Coronary artery (tissue), 2 donors: ENCODE measurements around the gene KIRREL3.
"Not testable (repeated sequence)": the region's sequence is repeated elsewhere in the genome, so short reads cannot be mapped to it uniquely, and the experiment has no call there.

Experiments
- DNase-seq: peaks from one replicate; pipeline ENCODE4 v3.0.0-alpha.2; 2017; ENCODE audit warnings: low spot score
- H3K27ac ChIP-seq, 2 donors: fragments of 200-600 bp; sonication (generic); one replicate each; pipeline ENCODE4 v1.5.1; 2016 to 2019
- H3K4me3 ChIP-seq: fragments of 200-600 bp; sonication (generic); 2 replicates; pipeline ENCODE4 v1.5.1; 2016; ENCODE audit warnings: mild to moderate bottlenecking, moderate library complexity
- TF ChIP-seq, protein P1 (sequence below): fragments of 200-600 bp; sonication (generic); IDR thresholded peaks from one replicate; pipeline ENCODE4 v1.5.1; 2019; ENCODE audit warnings: antibody characterized with exemption

KIRREL3 gene

DNA sequence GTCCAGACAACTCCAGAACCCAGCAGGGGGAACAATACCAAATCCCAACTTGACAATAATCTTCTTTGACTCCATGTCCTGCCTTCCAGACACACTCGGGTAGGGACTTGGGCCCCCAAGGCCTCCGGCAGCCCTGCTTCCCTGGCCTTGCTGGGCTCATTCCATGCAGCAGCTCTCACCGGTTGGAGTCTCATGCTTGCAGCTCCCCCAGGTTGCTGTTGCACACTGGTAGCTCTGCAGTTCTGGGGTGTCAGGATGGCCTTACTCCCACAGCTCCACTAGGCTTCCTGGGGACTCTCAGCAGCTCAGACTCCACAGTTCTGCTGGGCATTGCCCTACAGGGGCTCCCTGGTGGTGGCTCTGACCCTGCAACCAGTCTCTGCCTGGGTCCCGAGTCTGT lies 602.3 kb downstream of the KIRREL3 start:
- DNase-seq: no peak
- Histone ChIP-seq H3K27ac (peak overlapping the region in 1 of 2 donors; percentile 32), H3K4me3 (no peak overlapping the region)
- TF ChIP-seq, protein P1, sequence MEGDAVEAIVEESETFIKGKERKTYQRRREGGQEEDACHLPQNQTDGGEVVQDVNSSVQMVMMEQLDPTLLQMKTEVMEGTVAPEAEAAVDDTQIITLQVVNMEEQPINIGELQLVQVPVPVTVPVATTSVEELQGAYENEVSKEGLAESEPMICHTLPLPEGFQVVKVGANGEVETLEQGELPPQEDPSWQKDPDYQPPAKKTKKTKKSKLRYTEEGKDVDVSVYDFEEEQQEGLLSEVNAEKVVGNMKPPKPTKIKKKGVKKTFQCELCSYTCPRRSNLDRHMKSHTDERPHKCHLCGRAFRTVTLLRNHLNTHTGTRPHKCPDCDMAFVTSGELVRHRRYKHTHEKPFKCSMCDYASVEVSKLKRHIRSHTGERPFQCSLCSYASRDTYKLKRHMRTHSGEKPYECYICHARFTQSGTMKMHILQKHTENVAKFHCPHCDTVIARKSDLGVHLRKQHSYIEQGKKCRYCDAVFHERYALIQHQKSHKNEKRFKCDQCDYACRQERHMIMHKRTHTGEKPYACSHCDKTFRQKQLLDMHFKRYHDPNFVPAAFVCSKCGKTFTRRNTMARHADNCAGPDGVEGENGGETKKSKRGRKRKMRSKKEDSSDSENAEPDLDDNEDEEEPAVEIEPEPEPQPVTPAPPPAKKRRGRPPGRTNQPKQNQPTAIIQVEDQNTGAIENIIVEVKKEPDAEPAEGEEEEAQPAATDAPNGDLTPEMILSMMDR: no peak

DNA sequence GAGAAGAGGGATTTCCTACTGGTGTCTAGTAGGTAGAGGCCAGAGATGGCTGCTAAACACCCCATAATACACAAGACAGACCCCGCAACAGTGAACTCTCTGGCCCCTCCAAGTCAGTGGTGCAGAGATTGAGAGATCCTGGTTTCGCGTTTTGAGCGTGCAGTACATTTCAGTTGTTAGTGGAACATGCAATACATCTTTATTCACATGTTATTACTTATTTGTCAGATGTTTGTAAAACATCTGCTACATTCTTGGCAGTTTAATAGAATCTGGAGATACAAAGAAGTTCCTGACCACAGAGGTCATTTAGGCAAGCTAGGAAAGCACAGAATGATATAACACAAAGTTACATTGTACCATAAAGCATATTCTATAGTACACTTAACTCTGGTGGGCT lies 603.6 kb downstream of the KIRREL3 start:
- Histone ChIP-seq H3K27ac (peak overlapping the region in 1 of 2 donors; percentile 40), H3K4me3 (no peak overlapping the region)
- TF ChIP-seq, protein P1: no peak
- no peak for DNase-seq

DNA sequence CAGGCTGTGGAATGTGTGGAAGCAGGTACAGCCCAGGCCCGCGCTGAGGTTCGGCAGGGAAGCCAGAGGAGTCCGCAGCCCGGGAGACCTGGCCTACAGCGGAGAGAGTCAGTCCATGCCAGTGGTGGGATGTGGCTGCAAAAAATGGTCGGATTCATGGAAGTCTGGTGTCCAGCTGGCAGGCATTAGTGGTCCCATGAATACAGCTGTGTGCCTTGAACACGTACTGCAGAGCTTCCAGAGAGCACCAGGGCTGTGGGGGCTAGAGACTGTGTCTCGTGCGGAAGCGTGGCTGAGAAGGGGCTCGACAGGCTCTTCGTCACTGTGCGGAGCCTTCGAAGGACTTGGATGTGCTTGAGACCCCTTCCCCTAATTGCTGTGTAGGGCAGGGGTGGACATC lies 604.3 kb downstream of the KIRREL3 start:
- DNase-seq, H3K4me3 ChIP-seq: not testable (repeated sequence)
- H3K27ac ChIP-seq: peak overlapping the region in 1 of 2 donors; percentile 61

DNA sequence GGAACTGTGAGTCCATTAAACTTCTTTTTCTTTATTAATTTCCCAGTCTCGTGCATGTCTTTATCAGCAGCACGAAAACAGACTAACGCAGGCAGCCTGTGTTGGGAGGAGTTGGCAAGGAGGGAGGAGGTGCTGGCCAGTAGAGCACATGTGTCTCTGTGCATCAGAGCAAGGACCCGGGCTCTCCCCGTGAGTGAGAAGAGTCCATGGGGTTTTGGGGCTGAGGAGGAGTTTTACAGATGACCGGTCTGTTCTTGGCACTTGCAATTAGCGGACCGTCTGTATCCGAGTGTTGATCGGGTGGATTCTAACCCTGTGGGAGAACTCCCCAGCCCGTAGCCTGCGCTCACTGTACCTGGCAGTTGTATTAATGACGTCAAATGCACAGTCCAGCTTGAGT lies 604.8 kb downstream of the KIRREL3 start:
- H3K27ac ChIP-seq, H3K4me3 ChIP-seq, DNase-seq: not testable (repeated sequence)

DNA sequence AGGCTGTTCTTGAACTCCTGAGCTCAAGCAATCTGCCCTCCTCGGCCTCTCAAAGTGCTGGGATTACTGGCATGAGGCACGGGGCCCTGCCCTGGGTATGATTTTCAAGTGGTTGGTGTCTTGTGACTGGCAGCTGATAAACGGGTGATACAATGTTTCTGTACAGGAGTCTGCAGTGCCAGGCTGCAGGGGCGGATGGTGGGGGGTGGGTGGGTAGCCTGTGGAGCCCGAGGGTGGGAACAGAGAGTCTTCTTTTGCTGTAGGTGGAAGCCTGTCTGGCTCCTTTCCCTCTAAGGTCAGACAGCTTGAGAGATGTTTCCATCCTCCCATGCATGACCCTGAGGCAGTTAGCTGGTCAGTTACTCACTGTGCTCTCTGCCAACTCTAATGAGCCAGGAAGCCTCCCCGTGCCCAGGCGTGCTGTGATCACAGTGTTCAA lies 605.9 kb downstream of the KIRREL3 start:
- not testable (repeated sequence) for H3K4me3 ChIP-seq, DNase-seq
- peak overlapping the region in 1 of 2 donors; percentile 8 for H3K27ac ChIP-seq

DNA sequence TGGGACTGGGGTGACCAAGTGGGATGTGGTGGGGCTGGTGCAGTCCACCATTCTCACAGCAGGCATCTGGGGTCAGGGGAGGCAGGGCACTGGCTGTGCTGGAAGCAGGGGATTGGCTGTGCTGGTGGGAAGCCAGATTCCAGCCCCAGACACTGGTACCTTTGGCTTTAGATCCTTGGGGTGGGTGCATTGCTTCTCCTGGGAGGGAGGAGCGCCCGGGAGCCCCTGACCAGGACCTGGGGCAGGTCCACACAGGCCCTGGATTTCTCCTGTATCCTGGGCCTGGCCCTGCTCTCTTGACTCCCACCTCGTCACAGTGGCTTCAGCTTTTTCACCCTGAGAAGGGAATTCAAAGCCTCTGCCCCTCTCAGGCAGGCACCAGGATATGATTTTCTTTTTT lies 606.5 kb downstream of the KIRREL3 start:
- Histone ChIP-seq H3K27ac (peak overlapping the region in 1 of 2 donors; percentile 45), H3K4me3 (no peak overlapping the region)
- no peak for DNase-seq
- TF ChIP-seq, protein P1: no peak

DNA sequence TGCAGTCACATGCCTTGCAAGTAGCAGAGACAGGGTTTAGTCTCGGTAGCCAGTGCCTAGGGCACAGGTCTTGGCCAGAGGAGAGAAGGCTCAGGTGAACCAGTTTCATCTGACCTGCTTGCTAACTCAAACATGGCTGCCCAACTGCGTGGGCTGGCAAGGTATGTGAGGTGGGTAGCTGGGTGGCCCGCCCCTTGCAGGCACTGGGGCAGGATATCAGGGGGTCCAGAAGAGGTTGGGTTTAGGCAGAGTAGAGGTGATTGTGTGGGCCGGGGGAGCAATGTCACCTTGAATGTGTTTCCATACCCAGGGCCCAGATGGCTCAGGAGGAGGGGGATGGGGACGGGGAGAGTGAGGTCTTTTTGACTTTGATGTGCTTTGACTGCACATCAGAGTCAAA lies 607.4 kb downstream of the KIRREL3 start:
- no peak overlapping the region for H3K4me3 ChIP-seq
- peak overlapping the region in 1 of 2 donors; percentile 45 for H3K27ac ChIP-seq
- TF ChIP-seq, protein P1: no peak
- DNase-seq: no peak

DNA sequence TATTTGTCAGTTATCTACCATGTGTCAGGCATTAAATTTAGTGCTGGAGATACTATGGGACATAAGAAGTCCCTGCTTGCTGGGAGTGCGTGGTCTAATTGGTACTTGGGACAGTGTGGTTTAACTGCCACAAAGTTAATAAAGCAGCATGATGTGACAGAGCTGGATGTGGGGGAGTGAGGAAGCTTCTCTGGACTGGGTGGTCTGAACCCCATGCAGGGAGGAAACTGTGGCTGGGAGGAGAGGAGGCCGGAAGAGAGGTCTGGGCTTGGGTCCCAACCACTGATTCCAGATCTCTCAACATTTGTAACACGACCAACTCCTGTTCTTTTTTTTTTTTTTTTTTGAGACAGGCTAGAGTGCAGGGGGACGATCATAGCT lies 607.9 kb downstream of the KIRREL3 start:
- TF ChIP-seq, protein P1: no peak
- H3K4me3 ChIP-seq: no peak overlapping the region
- no peak overlapping the region for H3K27ac ChIP-seq
- no peak for DNase-seq

DNA sequence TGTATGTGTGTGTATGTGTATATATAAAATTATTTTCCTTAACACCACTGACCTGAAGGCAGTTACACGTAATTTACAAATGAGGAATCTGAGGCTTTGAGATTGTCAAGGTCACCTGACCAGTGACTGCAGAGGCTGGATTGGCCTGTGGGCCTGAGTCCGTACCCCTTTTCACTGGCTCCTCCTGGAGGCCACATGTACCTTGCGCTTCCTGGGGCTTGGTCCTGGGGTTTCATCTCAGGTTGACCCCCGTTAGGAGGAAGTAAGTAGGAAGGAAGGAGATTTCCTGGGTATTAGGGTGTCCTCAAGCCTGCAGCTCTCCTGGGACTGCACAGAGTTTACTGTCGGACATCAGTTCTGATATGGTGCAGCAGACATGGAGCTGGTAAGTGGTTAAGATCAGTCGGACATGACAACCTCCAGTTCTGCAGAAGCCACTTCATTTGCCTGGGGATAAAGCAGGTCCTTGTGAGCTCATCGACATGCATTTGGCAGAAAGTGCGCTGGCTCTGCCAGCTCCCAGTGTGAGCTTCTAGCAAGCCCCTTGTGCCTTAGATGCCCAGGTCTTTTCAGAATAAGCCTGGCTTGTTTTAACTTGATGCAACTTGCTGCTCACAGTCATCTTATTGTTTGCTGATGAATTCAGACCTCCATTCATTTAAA lies 608.5 kb downstream of the KIRREL3 start:
- no peak for DNase-seq
- Histone ChIP-seq H3K27ac (peak overlapping the region in 1 of 2 donors; percentile 16), H3K4me3 (no peak overlapping the region)
- TF ChIP-seq, protein P1: no peak
